Mesenteric fat pad (tissue), 1 donor: ENCODE results near the gene BCAR3. TPM values are rescaled to one million over a fixed set of nuclear protein-coding genes. Genes with fewer than 3 reads are reported as not detected.
"Not testable (repeated sequence)": the region's sequence is repeated elsewhere in the genome, so short reads cannot be mapped to it uniquely, and the experiment has no call there.

Experiments
- DNase-seq: peaks from one replicate; pipeline ENCODE4 v3.0.0-alpha.2; 2020; ENCODE audit warnings: low spot score
- total RNA-seq: library from RNA; stranded (reverse); fragmentation: NEBNext Ultra II Directional; extraction: Animal tissue kit (Norgen Biotek cat#: 25700); gene quantifications from one replicate; pipeline ENCODE4 v1.2.1, GENCODE V29; 2021
- donor health status: DM: yes; HTN: yes; CAD: no.

Gene BCAR3
- total RNA-seq, 1 donor from 2014 or later: 30.3 TPM

DNA sequence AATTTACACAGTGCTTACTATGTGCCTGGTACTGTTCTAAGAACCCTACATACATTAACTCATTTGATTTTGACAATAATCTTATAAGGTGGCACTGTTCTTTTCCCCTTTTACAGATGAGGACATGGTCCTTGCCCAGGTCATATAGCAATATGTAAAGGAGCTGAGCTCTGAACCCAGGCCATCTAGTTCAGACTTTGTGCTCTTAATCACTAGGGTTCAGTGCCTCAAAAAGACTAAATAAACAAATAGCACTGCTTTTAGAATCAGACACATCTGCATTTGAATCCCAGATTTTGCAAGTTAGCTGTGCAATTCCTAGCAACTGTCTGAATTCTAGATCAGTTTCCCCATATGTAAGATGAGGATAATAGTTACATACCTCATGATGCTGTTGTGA, 8.7 kb upstream of the BCAR3 start:
- no peak for DNase-seq

DNA sequence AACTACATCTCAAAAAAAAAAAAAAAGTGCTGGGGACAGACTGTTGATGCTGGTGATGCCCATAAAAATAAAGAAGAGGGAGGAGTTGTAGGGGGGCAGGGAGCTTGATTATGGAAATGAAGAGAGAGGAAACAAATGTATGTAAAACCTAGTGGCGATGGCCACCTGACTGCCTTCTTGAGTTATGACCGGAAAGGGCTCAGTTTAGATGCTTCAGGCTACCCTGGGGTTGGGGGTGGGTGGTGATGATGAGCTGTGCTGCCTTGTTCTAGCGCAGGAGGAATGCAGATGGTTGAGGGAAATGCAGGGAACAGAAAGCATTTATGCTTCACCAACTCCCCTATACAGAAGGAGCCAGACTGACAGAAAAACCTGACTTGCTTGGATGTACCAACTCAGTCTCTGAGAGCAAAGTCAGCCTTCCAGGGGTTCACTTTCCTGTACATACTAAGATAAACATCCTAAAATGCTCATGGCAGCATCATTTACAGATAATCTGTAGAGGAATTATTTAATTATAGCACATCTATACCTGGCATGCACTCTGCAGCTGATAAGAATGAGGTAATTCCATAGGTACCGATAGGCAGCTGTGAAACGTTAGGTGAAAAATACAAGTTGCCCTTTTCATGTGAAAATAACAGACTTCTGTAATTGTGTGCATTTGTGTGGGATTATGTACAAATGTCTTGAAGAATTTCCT, 8.0 kb upstream of the BCAR3 start:
- DNase-seq: no peak

DNA sequence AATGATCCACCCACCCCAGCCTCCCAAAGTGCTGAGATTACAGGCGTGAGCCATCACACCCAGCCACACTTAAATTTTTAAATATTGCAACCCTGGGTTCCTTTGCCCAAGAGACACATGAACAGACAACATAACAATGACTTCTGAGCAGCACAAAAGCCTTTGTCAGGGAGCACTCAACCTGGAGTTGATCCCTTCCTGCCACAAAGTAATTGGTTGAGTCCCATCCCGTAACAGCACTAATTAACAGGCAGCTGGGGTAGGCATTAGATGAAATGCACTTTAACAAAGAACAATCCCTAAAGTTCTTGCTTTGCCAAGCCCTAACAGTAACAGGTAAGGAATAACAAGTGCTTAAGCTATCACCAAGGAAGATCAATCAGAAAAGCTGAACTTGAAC, 5.9 kb upstream of the BCAR3 start:
- no peak for DNase-seq

- DNase-seq: no peak
These were observed 5.0 kb upstream of the BCAR3 start for GRCh38 chr1:93686504-93687250.

GRCh38 chr1:93685918-93686317, 4.3 kb upstream of the BCAR3 start:
- DNase-seq: no peak

DNA sequence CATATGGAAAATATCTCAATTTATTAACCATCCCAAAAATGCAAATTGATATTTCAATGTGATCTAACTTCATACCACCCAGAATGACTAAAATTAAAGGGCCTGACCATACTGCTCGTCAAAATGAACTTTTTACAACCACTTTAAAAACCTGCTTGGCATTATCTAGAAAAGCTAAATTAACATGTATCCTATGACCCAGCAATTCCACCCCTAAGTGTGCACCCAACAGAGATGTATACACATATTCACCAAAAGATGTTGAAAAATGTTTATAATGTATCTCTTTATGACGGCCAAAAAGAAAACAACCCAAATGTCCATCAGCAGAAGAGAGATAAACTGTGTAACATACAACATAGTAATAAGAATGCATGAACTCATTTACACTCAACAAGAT, 1.6 kb upstream of the BCAR3 start:
- DNase-seq: no peak

GRCh38 chr1:93681989-93682412, 364 bp upstream of the BCAR3 start:
- DNase-seq: no peak

- peak; percentile 93 for DNase-seq
These were observed 1.1 kb downstream of the BCAR3 start for GRCh38 chr1:93680420-93681100.

GRCh38 chr1:93680076-93680419, 1.6 kb downstream of the BCAR3 start:
- no peak for DNase-seq

DNA sequence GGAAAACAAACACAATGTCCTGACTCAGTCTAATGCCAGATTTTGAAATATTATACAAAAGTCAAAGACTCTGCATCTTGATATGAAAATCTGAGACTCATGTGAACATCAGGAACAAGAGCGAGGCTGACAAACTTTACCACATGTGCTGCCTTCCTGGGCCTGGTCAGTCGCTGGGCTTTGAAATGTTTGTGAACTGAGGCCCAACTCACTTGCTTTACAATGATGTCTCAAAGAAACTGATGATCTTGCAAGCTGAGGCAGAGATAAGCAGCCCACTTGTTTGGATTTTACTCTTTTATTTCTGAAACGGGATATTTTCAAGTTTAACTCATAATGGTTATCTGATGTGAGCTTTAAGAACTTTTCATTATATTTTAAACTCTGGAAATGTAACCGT, 2.1 kb downstream of the BCAR3 start:
- peak; percentile 20 for DNase-seq

- DNase-seq: no peak
These were observed 2.6 kb downstream of the BCAR3 start for GRCh38 chr1:93678946-93679480.

DNA sequence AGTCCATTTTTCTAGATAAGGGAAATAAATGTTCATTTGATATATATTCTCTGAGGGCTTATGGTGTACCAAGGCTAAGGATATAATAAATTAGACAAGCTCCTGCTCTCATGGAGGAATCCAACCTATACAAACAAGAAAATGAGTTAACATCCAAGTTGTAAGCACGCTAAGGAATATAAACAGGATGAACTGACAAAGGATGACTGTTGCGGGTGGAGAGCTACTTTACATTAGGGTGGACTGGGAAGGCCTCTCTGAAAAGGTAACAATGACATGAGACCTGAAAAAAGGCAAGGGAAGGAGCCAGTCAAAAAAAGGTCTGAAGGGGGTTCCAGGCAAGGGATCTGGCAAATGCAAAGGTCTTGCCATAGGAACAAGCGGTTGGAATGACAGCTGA, 3.1 kb downstream of the BCAR3 start:
- peak; percentile 4 for DNase-seq

- no peak for DNase-seq
These were observed 3.9 kb downstream of the BCAR3 start for GRCh38 chr1:93677729-93678128.

- DNase-seq: no peak
These were observed 5.2 kb downstream of the BCAR3 start for GRCh38 chr1:93676427-93676826.

DNA sequence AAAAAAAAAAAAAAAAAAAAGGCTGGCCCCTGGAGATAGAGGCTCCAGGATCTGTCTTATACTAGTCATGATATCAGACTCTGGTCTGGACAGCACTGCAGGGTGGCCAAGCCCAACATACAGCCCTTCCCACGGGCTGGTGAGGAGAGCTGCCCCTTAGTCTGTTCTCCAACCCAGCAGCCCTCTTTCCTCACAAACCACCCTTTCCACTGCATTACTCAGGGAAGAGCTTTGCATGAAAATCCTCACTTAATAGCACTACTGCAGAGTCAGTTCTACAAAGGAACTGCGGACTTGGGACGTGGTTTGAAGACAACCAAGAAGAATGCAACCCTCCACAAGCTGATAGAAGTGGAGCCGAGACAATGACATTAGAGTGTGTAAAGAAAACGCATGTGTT, 5.7 kb downstream of the BCAR3 start:
- no peak for DNase-seq

- DNase-seq: no peak
These were observed 6.4 kb downstream of the BCAR3 start for GRCh38 chr1:93675271-93675670.

GRCh38 chr1:93674071-93674470, 7.6 kb downstream of the BCAR3 start:
- not testable (repeated sequence) for DNase-seq

DNA sequence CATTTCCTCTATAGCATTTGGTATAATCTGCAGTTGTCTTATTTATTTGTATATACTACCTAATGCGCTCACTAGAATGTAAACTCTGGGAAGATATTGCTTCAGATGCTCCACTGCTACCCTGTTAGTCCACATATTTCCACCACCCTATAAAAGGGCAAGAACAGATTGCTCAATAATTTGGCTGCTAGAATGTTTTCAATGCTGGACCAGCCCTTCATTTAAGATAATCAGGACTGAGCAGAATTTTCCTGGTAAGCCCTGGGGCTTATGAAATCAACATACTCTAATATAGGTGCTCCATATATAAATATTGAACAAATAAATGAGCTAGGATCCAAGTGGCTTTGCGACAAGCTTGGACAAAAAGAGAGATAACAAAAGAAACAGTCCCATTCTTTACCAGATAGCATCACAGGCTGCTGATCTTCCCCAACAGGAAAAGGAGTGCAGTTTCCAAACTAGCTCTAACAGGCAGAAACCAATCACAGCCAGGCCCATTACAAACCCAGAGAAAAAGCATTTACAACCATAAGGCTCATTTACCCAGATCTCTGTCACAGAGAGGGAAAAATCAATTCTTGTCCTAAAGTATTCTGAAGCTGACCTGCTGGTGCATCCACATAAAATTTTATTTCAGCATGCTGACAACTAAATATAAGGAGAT, 8.3 kb downstream of the BCAR3 start:
- DNase-seq: no peak

GRCh38 chr1:93672477-93673162, 9.0 kb downstream of the BCAR3 start:
- DNase-seq: no peak

DNA sequence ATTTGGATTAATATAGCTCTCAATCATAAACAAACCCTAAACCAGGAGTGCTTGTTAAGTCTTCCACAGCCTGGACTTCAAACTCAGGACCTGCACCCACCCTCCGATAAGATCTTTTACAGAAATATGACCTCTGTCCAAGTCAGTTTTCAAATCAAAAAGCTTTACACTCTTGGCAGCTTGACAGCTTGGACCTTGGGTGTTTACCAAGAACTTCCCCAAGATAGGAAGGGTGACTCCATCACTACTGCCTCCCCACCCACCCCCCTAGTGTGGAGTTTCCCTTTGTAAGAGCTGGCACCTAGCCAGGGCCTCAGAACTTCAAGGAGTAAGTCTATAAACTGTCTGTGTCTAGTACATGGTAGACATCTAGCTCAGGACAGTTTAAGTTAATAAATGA, 9.6 kb downstream of the BCAR3 start:
- DNase-seq: no peak

DNA sequence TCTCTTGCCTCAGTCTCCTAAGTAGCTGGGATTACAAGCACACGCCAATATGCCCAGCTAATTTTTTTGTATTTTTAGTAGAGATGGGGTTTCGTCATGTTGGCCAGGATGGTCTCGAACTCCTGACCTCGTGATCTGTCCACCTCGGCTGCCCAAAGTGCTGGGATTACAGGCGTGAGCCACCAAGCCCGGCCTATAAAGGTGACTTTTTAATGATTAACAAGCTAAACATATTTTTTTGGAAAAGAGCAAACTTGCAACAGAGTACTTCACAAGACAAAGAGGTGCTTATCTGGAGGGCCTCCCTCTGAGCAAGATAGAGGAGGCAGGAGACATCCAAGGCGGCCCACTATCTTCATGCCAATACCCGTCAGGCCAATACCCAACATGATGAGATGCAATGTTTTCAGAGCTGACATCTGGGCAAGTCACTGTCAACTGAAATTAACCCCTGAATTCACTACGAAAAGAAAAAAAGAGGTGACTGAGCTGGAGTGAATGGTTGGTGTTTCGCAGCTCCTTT, 10.5 kb downstream of the BCAR3 start:
- no peak for DNase-seq
